Hepatocyte (in vitro differentiated cells): ENCODE measurements around the gene TTC28.

Experiments used
- CTCF ChIP-seq: fragments of 200-600 bp; sonication (generic); IDR thresholded peaks from 2 replicates; pipeline ENCODE4 v1.5.1; 2016; ENCODE audit warnings: antibody characterized with exemption, mild to moderate bottlenecking; ENCODE audit not compliant: poor library complexity
- EZH2 ChIP-seq: fragments of 200-600 bp; sonication (generic); IDR thresholded peaks from 2 replicates; pipeline ENCODE4 v1.6.1; 2016; ENCODE audit warnings: antibody characterized with exemption, mild to moderate bottlenecking, borderline replicate concordance
- EZH2phosphoT487 ChIP-seq: fragments of 200-600 bp; sonication (generic); IDR thresholded peaks from one replicate; pipeline ENCODE4 v1.6.1; 2018; ENCODE audit warnings: antibody characterized with exemption, mild to moderate bottlenecking, low read depth, moderate library complexity; ENCODE audit not compliant: unreplicated experiment, severe bottlenecking

DNA sequence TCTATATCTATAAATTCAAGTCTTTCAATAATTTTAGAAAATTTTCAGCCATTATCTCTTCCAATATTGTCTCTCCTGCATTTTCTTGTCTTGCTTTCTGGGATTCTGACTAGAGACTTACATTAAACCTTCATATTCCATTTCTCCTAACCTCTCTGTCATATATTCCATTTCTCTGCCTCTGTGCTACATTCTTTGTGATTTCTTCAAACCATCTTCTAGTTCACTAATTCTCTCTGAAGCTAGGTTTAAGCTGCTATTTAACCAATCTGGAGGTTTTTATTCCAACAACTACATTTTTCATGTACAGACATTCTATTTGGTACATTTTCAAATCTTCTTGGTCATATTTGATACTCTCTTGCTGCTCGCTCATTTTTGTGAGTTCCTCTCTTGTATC, 122.5 kb downstream of the TTC28 start:
- no peak for TF ChIP-seq CTCF
- TF ChIP-seq EZH2, result no peak
- TF ChIP-seq EZH2phosphoT487, result no peak
